SK-N-MC (cell line): ENCODE data around the gene REEP5.

Source experiments
- DNase-seq: peaks from one replicate; pipeline ENCODE4 v3.0.0-alpha.2; 2011; ENCODE audit warnings: low read depth, low spot score
- H3K27ac ChIP-seq: fragments of 200-600 bp; sonication (generic); 2 replicates; pipeline ENCODE4 v1.5.1; 2016; ENCODE audit warnings: mixed run types
- H3K36me3 ChIP-seq: fragments of 200-600 bp; sonication (generic); 2 replicates; pipeline ENCODE4 v1.6.1; 2017; ENCODE audit warnings: antibody characterized with exemption, low read length, mixed read lengths; ENCODE audit not compliant: insufficient read depth
- H3K4me3 ChIP-seq: fragments of 200-600 bp; sonication (generic); 2 replicates; pipeline ENCODE4 v1.5.1; 2016
- H3K9ac ChIP-seq: fragments of 200-600 bp; sonication (generic); 2 replicates; pipeline ENCODE4 v1.8.0; 2017; ENCODE audit warnings: mixed run types, mixed read lengths; ENCODE audit not compliant: insufficient read length
- H3K9me3 ChIP-seq: fragments of 200-600 bp; sonication (generic); 2 replicates; pipeline ENCODE4 v1.6.1; 2017; ENCODE audit warnings: low read depth, mild to moderate bottlenecking, antibody characterized with exemption, low read length, moderate library complexity, mixed read lengths
- EZH2 ChIP-seq: fragments of 200-600 bp; sonication (generic); IDR thresholded peaks from one replicate; pipeline ENCODE4 v1.6.1; 2017; ENCODE audit warnings: antibody characterized with exemption
- FOXP2 ChIP-seq: optimal IDR thresholded peaks from 2 replicates; pipeline ENCODE3; 2011; ENCODE audit warnings: mild to moderate bottlenecking, moderate library complexity; ENCODE audit not compliant: insufficient read depth; ENCODE audit errors: extremely low read length, control extremely low read depth
- POLR2AphosphoS5 ChIP-seq: IDR thresholded peaks from 2 replicates; pipeline ENCODE4 v1.6.1; 2012; ENCODE audit warnings: mild to moderate bottlenecking, low read depth, low read length, borderline replicate concordance

Gene REEP5

DNA sequence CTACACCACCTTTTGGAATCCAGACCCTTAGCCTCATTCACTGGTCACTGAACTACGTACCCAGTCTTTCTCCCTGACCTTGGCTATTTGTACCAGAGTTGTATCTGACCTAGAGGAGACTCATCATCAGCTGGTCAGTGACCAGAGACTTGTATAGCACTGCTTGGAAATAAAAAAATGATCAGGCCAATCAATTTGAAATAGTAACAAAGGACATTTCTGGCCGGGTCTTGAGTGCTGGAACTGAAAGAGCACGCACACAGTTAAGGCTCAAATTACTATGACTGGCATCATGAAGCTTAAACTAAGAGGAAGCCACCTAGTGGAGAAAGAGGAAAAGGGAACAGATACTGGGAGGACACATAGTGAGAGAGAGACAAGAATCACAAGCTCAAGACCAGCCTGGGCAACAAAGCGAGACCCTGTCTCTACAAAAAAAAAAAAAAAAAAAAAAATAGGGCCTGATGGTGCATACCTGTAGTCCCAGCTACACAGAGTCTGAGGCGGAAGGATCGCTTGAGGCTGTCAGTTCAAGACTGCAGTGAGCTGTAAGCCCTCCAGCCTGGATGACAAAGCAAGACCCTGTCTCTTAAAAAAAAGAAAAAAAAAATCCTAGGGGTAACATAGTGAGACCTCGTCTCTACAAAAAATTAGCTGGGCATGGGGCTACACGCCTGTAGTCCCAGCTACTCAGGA is 73.8 kb downstream of the REEP5 start:
- DNase-seq: peak; percentile 37
- no peaks in the 10 kb centered on the region for H3K9me3 ChIP-seq
- no peak for TF ChIP-seq EZH2
- no peaks in the 10 kb centered on the region for H3K36me3 ChIP-seq
- peak overlapping the region; percentile 49 for H3K4me3 ChIP-seq
- H3K9ac ChIP-seq: no peak overlapping the region
- H3K27ac ChIP-seq: no peak overlapping the region

DNA sequence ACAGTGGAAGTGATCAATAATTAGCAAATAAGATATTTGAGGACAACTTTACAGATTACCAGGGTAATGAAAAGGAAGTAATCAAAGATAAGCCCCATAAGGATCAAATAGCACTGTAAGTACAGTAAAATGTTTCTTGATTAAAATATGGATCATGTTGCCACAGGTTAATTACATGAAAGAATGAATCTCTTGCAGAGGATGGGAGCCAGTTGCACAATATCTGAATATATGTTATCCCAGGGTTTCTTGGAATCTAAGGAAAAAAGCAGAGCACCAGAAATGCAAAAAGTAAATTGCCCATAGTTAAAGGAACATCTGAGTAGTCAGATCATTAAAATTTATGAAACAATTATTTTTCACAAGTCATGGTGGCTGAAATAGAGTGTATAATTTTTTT is 74.7 kb downstream of the REEP5 start:
- no peak for TF ChIP-seq FOXP2
- no peak for TF ChIP-seq EZH2
- TF ChIP-seq POLR2AphosphoS5: no peak
- H3K9me3 ChIP-seq: no peaks in the 10 kb centered on the region
- no peak for DNase-seq
- H3K36me3 ChIP-seq: no peaks in the 10 kb centered on the region
- no peak overlapping the region for H3K27ac ChIP-seq
- no peak overlapping the region for H3K9ac ChIP-seq
- H3K4me3 ChIP-seq: no peak overlapping the region

- Histone ChIP-seq H3K27ac (no peak overlapping the region), H3K9me3 (no peaks in the 10 kb centered on the region), H3K9ac (no peak overlapping the region), H3K36me3 (no peaks in the 10 kb centered on the region), H3K4me3 (no peak overlapping the region)
- no peak for TF ChIP-seq POLR2AphosphoS5
- TF ChIP-seq FOXP2: no peak
- TF ChIP-seq EZH2: no peak
- DNase-seq: no peak
Observed at GRCh38 chr5:112846556-112846955, 75.5 kb downstream of the REEP5 start.

GRCh38 chr5:112844489-112844888 is 77.5 kb downstream of the REEP5 start:
- TF ChIP-seq FOXP2 (no peak), EZH2 (no peak), POLR2AphosphoS5 (no peak)
- DNase-seq: no peak
- H3K9ac ChIP-seq: no peak overlapping the region
- H3K4me3 ChIP-seq: no peak overlapping the region
- no peak overlapping the region for H3K27ac ChIP-seq
- no peaks in the 10 kb centered on the region for H3K9me3 ChIP-seq
- H3K36me3 ChIP-seq: peaks cover 6% of the 10 kb centered on the region; the same call in 1 of the 2 replicates

DNA sequence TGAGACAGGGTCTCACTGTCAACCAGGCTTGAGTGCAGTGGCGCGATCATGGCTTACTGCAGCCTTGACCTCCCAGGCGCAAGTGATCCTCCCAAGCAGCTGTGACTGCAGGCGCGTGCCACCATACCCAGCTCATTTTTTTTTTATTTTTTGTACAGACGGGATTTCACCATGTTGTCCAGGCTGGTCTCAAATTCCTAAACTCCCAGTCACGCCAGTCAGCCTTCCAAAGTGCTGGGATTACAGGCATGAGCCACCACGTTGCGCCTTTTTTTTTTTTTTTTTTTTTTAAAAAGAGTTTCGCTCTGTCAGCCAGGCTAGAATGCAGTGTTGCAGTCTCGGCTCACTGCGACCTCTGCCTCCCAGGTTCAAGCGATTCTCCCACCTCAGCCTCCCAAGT is 88.1 kb downstream of the REEP5 start:
- Histone ChIP-seq H3K27ac (no peak overlapping the region), H3K36me3 (peaks cover 19% of the 10 kb centered on the region), H3K9ac (no peak overlapping the region), H3K9me3 (no peaks in the 10 kb centered on the region), H3K4me3 (no peak overlapping the region)
- TF ChIP-seq POLR2AphosphoS5: no peak
- no peak for TF ChIP-seq EZH2
- no peak for TF ChIP-seq FOXP2
- no peak for DNase-seq

GRCh38 chr5:112830378-112830777 is 91.6 kb downstream of the REEP5 start:
- no peak overlapping the region for H3K27ac ChIP-seq
- TF ChIP-seq POLR2AphosphoS5: no peak
- no peak for TF ChIP-seq FOXP2
- no peak for TF ChIP-seq EZH2
- H3K36me3 ChIP-seq: peaks cover 9% of the 10 kb centered on the region
- H3K9me3 ChIP-seq: no peaks in the 10 kb centered on the region
- no peak overlapping the region for H3K4me3 ChIP-seq
- DNase-seq: no peak
- no peak overlapping the region for H3K9ac ChIP-seq
